HEK293T (cell line): ENCODE measurements around the gene DNAH1.

Experiments
- ARNT ChIP-seq: fragments of 450-650 bp; IDR thresholded peaks from 2 replicates; pipeline ENCODE4 v1.6.1; 2017; ENCODE audit warnings: mild to moderate bottlenecking
- ELF4 ChIP-seq: fragments of 450-650 bp; IDR thresholded peaks from 2 replicates; pipeline ENCODE4 v1.6.1; 2017; ENCODE audit warnings: antibody characterized with exemption
- HDGF ChIP-seq: fragments of 450-650 bp; IDR thresholded peaks from 2 replicates; pipeline ENCODE4 v1.6.1; 2017; ENCODE audit warnings: antibody characterized with exemption, borderline replicate concordance
- PKNOX1 ChIP-seq: fragments of 450-650 bp; IDR thresholded peaks from 2 replicates; pipeline ENCODE4 v1.6.1; 2016
- SP1 ChIP-seq: fragments of 450-650 bp; IDR thresholded peaks from 2 replicates; pipeline ENCODE4 v1.6.1; 2017
- TARDBP ChIP-seq: fragments of 450-650 bp; IDR thresholded peaks from 2 replicates; pipeline ENCODE4 v1.6.1; 2016
- ZNF384 ChIP-seq: fragments of 450-650 bp; IDR thresholded peaks from 2 replicates; pipeline ENCODE4 v1.6.1; 2016

- TF ChIP-seq SP1 (no peak), ELF4 (no peak), ZNF384 (no peak), ARNT (no peak), HDGF (no peak), TARDBP (no peak), PKNOX1 (no peak)
Measured at GRCh38 chr3:52402101-52402521, 86.0 kb downstream of the DNAH1 start.
